GM19099 (cell line): ENCODE results near the gene HEMK1.

Experiments used
- POLR2A ChIP-seq: IDR thresholded peaks from 3 replicates; pipeline ENCODE4 v1.6.1; 2011; ENCODE audit warnings: low read depth; ENCODE audit not compliant: insufficient read length; ENCODE audit errors: extremely low read depth

Gene HEMK1

DNA sequence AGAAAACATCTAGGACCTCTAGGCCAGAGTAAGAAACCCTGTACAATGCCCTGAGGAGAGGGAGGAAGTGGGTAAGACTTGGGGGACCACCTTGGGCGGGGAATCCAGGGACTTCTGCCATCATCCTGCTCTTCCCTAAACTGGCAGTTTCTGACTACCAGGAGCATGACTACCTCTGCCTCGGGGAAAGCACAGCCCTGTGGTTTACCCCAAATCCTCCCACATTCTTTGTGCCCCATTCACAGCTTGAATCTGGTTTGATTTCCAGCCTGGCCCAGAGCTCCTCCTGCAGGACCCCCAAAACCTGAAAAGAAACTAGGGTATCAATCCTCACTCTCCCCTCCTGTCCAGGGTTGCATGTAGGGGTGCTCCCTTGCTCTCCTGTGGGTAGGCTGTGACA, 6.5 kb upstream of the HEMK1 start:
- no peak for TF ChIP-seq POLR2A

DNA sequence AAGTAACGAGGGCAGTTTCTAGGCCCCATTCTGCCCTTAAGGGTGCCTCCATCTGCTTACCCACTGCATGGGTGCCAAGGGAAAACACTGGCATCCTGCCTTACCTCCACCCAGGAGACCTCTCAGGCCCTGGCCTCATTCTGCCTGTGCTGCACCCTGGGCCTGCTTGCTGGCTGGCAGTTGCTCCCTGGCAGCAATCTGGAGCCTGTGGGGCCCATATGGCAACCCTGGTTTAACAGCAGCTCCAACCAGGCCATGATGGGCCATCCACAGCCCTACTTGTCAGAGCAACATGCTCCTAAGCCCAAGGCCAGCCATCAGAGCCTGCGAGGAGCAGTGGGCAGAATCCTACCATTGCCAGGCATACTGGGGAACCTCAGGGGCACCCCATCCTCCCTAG, 5.5 kb upstream of the HEMK1 start:
- TF ChIP-seq POLR2A = no peak

DNA sequence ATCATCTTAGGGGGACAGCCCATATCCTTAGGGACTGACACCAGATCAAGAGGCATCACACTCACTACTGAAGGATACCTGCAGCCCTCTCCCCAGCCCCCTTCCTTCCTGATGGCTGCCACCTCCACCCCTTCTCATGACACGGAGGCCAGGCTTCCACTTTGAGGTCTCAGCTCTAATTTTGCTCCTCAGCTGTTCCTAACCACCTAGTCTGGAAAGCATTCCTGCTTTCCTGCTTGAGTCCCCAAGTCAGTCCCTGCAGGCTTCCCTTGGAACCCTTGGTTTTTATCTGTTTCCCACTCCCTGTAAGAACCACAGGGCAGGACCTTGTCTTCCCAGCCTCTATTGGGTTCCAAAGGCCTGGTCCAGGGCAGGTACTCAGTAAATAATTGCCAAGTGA, 5.0 kb upstream of the HEMK1 start:
- TF ChIP-seq POLR2A = no peak

DNA sequence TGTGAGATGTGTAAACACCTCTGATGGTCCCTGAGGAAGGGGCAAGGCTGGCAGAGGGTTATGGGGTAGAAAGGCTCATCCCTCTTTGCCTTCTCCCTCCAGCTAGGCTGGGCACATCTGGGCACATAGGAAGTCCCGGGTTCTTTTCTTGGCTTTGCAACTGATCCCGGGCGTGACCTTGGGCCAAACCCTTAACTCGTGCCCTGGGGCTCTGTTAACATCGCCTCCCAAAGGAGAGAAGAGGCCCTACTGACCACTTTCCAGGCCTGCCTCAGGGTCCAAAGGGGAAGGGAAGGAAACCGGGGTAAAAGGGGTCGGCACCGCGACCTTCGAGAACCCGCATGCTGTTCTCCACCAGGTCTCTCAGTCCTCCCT, 2.3 kb upstream of the HEMK1 start:
- no peak for TF ChIP-seq POLR2A

DNA sequence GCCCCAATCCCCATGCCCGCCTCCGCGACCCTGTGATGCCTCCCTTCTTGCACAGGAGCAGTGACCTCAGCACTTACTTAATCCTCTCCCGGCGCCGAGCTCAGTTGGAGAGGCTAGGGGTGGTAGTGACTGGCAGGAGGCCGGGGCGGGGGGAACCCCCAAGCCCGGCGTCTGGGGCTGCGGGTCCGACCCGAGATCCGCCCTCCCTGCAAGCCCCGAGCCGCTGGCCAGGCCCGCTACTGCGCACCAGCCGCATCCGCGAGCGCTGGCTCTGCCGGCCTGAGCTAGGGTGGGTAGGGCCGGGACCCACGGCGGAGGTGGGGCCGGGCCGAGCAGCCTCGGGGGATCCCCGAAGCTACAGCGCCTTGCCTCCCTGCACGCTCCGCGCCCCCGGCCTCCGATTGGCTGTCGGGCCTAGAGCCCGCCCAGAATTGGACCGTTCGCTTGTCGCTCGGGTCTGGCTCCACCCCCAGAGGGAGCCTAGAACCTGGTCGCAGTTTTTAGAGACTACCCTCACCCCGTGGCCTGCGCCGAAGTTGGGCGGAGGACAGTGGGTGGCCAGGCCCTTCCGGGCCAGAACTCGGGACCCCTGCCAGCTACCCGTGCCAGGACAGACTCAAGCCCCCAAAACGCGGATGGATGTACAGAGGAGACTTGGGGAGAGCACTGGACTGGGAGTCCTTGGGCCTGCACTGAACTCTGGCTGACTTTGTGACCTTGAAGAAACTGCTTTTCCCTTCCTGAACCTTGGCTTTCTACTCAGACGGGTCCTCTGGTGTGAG, 1.7 kb upstream of the HEMK1 start, which contains the start of gene C3orf18:
Gene C3orf18, minus strand, starts transcription at position 362 of the 782 bp plus-strand sequence. CDS start 2,048 bp downstream, outside the sequence.
- peak; percentile 45 for TF ChIP-seq POLR2A

DNA sequence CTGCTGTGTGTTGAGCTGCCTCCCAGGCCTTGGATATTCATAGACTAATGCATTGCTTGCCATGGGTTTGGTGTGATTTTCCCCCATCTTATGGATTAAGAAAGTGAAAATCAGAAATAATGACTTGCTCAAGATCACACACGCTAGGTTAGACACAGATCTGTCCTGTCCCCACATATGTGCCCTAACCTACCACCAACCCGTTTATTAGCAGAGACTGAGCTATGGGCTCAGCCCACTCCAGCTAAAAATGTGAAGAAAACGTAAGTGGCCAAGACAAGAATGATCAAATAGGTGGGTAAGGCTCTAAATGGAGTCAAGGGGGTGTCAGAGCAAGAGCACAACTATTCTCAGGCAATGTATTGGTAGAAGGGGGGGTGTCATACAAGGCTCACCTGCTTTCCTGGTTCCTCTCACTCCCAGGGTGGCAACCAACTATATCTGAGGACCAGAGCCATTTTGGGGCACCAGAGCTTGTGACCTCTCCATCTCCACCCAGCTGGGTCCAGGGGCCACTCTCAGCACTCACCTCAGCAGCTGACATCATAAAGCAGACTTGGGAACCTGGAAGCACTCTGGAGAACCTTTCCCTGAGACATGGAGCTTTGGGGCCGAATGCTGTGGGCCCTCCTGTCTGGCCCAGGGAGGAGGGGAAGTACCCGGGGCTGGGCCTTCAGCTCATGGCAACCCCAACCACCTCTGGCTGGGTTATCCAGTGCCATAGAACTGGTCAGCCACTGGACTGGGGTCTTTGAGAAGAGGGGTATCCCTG, 1.4 kb downstream of the HEMK1 start:
- no peak for TF ChIP-seq POLR2A

DNA sequence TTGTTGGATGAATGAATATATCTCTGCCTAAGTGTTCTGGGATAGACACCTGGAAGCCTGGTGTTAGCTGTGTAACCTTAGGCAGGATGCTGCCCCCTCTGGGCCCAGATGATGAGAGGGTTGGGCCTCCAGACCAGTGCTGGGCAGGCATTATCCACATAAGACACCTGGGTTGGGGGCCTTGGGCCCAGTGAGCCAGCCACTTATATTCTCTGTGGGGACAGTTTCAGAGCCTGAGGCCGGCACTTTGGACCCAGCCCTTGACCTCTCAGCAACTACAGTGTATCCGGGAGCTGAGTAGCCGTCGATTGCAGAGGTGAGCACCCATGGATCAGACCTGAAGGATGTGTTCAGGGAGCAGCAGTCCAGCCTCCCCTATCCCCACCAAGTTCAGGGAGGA, 2.2 kb downstream of the HEMK1 start:
- TF ChIP-seq POLR2A = no peak

DNA sequence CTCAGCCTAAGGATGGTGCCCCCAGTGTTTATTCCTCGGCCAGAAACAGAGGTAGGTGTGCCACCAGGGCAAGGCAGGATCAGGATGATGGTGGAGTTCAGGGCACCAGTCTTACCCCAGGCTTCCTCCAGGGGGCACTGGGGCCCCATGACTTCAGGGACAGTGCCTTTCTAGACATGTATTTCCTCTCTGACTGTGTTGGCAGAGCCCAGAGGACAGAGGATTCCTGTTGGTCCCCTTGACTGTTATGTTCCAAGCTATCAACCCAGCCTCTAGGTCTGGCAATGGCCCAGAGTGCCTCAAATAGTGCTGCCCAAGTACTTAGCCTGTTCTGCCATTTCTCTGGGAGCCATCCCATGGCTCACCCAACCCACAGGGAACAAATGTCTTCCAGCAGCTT, 2.8 kb downstream of the HEMK1 start:
- no peak for TF ChIP-seq POLR2A

DNA sequence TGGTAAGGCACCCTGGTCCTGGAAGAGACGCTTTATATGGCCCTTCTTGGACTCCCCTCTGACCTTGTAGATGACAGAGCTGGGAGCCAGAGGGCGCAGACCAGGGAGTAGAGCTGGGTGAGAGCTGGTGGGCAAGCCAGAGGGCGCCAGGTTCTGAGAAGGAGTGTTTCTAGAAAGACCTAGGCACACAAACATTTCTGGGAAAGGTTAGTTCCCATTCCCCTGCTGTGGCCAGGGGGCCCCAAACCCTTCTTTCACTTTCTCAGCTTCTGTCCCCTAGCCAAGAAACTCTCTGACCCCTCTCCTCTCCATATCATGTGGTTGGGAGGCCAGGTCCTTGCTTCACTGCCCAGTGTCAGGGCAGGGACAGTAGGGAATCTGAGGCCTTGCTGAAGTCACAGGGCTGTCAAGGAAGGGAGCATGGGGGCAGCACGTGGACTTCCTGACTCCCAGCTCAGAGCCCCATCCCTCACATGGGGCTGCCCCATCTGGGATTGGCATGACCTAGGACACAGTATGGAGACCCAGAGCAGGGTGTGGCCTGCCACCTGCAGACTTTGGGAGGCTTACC, 3.6 kb downstream of the HEMK1 start:
- no peak for TF ChIP-seq POLR2A

DNA sequence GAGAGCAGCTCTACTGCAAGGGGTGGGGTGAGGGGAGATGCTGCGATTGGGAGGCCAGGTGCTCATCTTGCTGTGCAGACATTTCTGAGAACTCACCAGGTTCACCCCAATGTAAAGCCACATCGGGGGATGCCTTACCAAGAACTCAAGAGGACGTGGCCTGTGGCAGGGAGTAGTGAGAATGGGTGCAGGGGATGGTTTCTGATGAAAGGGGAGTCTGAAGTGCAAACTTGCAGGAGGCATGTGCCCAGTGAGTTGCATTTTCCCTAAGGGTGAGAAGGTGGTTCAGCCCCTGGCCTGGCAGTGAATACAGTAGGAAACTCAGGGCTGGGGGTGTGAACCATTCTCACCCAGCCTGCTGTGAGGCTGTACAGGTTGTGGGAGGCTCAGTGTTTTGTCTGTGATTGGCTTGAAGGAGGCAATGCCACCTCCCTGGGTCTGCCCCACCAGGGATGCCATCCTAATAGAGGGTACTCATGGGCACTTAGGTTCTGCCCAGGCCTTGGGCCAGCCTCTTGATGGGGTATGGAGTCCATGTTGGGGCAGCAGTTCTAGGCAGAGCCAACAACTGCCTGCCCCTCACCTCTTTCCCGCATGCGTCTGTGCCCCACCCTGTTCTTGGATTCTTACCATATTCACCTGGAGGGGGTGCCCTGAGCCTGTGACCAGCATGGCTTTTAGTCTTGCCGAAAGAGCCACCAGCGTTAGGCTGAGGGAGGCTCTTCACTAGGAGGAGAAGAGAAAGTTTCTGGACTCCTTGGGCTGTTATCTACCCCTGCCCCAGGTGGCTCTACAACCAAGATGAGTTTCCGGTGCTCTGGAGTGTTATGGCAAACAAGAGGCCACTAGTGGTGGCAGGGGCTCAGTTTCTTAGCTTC, 4.5 kb downstream of the HEMK1 start:
- no peak for TF ChIP-seq POLR2A

DNA sequence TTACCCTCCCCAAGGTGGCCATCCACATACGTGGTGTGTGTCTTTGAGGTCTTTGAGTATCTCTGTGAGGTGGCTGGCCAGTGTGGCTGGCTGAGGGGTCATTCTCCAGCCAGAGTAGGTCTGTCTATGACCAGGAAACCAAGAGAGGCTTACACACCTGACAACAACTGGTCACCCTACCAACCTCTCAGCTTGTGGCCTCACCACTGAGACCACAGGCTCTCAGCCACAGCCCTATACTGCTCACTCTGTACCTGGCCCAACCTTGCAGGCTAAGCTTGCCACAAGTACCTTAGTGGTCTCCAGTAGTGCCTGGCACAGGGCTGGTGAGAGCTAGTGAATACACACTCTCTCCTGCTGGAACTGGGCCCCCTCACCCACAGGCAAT, 5.1 kb downstream of the HEMK1 start:
- no peak for TF ChIP-seq POLR2A

DNA sequence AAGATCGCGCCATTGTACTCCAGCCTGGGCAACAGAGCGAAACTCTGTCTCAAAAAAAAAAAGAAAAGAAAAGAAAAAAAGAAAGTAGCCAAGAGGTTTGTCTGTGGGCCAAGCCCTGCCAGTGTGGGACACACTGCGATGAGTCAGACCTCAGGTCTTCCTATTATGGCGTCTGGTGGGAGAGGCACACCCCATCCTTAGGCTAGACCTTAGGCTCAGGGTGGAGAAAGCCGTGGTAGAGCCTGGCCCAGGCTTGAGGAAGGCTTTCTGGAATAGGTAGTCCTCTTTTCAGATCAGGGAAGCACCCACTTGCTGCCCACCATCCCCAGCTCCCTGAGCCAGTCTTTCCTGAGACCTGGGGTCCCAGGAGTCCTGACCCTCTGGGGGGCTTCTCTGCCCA, 6.0 kb downstream of the HEMK1 start:
- TF ChIP-seq POLR2A = no peak

DNA sequence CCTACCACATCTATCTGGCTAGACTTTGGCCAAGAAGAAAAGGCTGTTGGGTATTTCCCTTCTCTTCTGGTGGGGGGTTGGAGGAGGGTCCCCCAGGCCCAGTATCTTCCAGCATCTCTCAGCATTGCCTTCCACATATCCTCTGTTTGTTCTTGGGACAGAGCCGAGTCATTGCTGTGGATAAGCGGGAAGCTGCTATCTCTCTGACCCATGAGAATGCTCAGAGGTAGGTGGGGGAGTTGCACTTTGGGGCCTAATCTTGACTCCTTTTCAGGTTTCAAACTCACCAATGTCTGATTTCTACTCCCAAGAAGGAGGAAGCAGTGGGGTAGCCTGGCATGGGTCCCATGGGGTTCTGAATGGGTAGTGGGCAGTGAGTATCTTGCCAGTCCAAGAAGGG, 8.0 kb downstream of the HEMK1 start:
- TF ChIP-seq POLR2A = no peak

DNA sequence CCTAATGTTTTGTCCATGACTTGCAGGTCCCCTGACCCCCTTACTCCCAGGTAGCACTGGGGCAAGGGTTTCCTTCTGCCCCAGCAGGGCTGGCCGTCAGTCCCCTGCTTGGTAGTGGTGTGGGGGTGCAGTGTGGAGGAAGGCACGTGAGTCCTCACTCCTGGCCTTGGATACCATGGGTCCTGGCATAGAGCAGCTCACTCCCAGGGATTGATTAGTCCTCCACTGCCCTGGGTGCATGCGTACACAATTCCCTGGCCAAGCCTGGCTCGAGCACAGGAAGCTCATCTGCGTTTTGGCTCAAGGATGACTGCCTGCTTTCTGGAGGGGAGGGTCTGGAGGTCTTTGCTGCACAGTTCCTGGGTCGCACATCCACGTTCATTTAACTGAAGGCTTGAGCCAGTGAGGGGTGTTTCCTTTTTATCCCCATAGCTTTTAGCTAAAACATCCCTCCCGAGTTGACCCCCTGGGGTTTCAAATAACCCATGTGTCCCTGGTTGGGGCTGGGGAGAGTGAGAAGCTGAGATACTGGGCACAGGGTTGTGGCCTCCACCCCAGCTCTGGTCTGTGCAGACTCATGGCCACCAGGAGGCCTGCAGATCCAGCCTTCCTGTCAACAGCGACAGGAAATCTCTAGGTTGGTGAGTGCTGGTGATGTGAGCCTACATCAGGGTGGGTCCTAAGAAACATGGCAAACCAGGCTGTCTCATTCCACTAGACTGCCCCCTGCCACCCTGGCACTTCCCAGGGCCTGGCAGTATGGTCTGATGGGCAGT, 11.5 kb downstream of the HEMK1 start:
- no peak for TF ChIP-seq POLR2A
